ENCODE data around the gene KLHL9. TPM values are rescaled to one million over a fixed set of nuclear protein-coding genes. Genes with fewer than 3 reads are reported as not detected.

Gene KLHL9
- total RNA-seq, 1 experiment from 2014 or later = 8.9 TPM

- CTCF ChIA-PET = no interaction called here
- no TSS peak for BruUV-seq (replicated peaks)
- TF ChIP-seq, protein P1, sequence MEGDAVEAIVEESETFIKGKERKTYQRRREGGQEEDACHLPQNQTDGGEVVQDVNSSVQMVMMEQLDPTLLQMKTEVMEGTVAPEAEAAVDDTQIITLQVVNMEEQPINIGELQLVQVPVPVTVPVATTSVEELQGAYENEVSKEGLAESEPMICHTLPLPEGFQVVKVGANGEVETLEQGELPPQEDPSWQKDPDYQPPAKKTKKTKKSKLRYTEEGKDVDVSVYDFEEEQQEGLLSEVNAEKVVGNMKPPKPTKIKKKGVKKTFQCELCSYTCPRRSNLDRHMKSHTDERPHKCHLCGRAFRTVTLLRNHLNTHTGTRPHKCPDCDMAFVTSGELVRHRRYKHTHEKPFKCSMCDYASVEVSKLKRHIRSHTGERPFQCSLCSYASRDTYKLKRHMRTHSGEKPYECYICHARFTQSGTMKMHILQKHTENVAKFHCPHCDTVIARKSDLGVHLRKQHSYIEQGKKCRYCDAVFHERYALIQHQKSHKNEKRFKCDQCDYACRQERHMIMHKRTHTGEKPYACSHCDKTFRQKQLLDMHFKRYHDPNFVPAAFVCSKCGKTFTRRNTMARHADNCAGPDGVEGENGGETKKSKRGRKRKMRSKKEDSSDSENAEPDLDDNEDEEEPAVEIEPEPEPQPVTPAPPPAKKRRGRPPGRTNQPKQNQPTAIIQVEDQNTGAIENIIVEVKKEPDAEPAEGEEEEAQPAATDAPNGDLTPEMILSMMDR (conservative IDR thresholded peaks at IDR 0.05; ENCODE audit: low read depth, low read length) = no peak
- TF ChIP-seq EZH2 (IDR thresholded peaks at IDR 0.05; ENCODE audit: borderline replicate concordance, low read depth, low read length, poor library complexity, severe bottlenecking) = no peak
- Histone ChIP-seq H3K36me3 (ENCODE audit: insufficient read depth, low read length, poor library complexity, severe bottlenecking) (no peaks in the 10 kb centered on the region), H3K4me3 (ENCODE audit: low read depth, low read length, poor library complexity, severe bottlenecking) (no peak overlapping the region), H3K27ac (ENCODE audit: low read depth, low read length, poor library complexity, severe bottlenecking) (no peak overlapping the region), H3K9me3 (ENCODE audit: low read depth, low read length, poor library complexity, severe bottlenecking) (no peaks in the 10 kb centered on the region), H3K27me3 (replicated peaks; ENCODE audit: insufficient read depth, low read depth, low read length, poor library complexity) (no peaks in the 10 kb centered on the region), H3K4me1 (ENCODE audit: insufficient read depth, low read length, poor library complexity, severe bottlenecking) (no peaks in the 10 kb centered on the region)
- intact Hi-C loops (cut with micrococcal nuclease; ENCODE audit: unreplicated experiment) = loop anchor here (5.0 kb wide), 1 partner anchor 78 kb away; no protein-coding TSS in a partner anchor
- no peak for DNase-seq (ENCODE audit: low spot score)
- POLR2A ChIA-PET (ENCODE audit: low non-redundant PET) = no interaction called here
Observed at GRCh38 chr9:21324047-21324446, 11.2 kb downstream of the KLHL9 start.

DNA sequence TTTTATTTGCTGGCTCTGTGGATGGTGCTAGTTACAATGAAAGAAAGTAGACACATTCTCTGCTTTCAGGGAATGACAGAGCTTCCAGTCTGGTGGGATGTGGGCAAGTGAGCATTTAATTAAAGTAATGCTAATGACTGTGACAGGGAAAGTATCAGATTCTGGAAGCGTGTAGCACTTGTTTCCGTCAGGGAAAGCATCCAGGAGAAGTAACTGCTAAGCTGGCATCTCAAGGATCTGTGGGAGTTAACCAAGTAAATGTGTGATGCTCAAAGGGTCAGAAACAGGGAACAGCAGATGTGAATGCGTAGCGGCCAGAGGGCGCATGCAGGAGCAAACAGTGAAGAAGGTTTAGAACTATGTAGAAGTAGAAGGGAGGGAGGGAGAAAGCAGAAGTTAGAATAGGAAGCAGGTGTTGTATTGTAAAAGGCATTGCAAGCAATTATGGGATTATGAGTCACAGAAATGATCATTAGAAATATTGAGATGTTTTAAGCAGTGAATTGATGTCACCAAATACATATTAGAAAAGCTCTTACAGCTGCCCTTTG, 12.2 kb downstream of the KLHL9 start:
- no peaks in the 10 kb centered on the region for H3K27me3 ChIP-seq (replicated peaks; ENCODE audit: insufficient read depth, low read depth, low read length, poor library complexity)
- intact Hi-C loops (cut with micrococcal nuclease; ENCODE audit: unreplicated experiment) = loop anchor here (5.0 kb wide), 1 partner anchor 79 kb away; no protein-coding TSS in a partner anchor
- ChIA-PET POLR2A (ENCODE audit: low non-redundant PET) (no interaction called here), CTCF (no interaction called here)
- DNase-seq (ENCODE audit: low spot score) = no peak
- TF ChIP-seq, protein P1 (conservative IDR thresholded peaks at IDR 0.05; ENCODE audit: low read depth, low read length) = no peak
- no peak for TF ChIP-seq EZH2 (IDR thresholded peaks at IDR 0.05; ENCODE audit: borderline replicate concordance, low read depth, low read length, poor library complexity, severe bottlenecking)
- H3K4me1 ChIP-seq (ENCODE audit: insufficient read depth, low read length, poor library complexity, severe bottlenecking) = no peaks in the 10 kb centered on the region
- H3K4me3 ChIP-seq (ENCODE audit: low read depth, low read length, poor library complexity, severe bottlenecking) = no peak overlapping the region
- no peak overlapping the region for H3K27ac ChIP-seq (ENCODE audit: low read depth, low read length, poor library complexity, severe bottlenecking)
- BruUV-seq (replicated peaks) = no TSS peak
- H3K36me3 ChIP-seq (ENCODE audit: insufficient read depth, low read length, poor library complexity, severe bottlenecking) = no peaks in the 10 kb centered on the region
- H3K9me3 ChIP-seq (ENCODE audit: low read depth, low read length, poor library complexity, severe bottlenecking) = no peaks in the 10 kb centered on the region

DNA sequence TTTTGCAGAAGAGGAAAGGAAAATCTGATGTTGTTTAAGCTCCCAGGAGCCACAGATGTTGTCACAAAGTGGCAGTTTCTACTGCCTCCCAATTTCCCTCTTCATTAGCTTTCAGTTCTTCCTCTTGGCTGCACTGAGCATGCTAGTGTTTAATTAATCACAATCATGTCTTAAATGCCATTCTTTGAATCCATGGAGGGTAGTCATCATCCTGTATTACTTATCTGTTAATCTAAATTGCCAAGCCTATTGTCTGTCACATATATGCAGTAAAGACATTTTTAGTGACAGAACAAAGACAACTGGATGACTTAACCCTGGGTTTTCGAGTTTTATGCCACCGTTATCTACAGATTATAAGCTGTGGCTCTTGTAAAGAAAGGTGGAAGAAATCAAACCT, 14.7 kb downstream of the KLHL9 start:
- BruUV-seq (replicated peaks) = no TSS peak
- Histone ChIP-seq H3K9me3 (ENCODE audit: low read depth, low read length, poor library complexity, severe bottlenecking) (no peaks in the 10 kb centered on the region), H3K27me3 (replicated peaks; ENCODE audit: insufficient read depth, low read depth, low read length, poor library complexity) (peaks cover 5% of the 10 kb centered on the region), H3K4me3 (ENCODE audit: low read depth, low read length, poor library complexity, severe bottlenecking) (no peak overlapping the region), H3K36me3 (ENCODE audit: insufficient read depth, low read length, poor library complexity, severe bottlenecking) (no peaks in the 10 kb centered on the region), H3K4me1 (ENCODE audit: insufficient read depth, low read length, poor library complexity, severe bottlenecking) (no peaks in the 10 kb centered on the region), H3K27ac (ENCODE audit: low read depth, low read length, poor library complexity, severe bottlenecking) (no peak overlapping the region)
- TF ChIP-seq EZH2 (IDR thresholded peaks at IDR 0.05; ENCODE audit: borderline replicate concordance, low read depth, low read length, poor library complexity, severe bottlenecking) = no peak
- TF ChIP-seq, protein P1 (conservative IDR thresholded peaks at IDR 0.05; ENCODE audit: low read depth, low read length) = no peak
- DNase-seq (ENCODE audit: low spot score) = no peak
- ChIA-PET POLR2A (ENCODE audit: low non-redundant PET) (no interaction called here), CTCF (no interaction called here)
- intact Hi-C loops (cut with micrococcal nuclease; ENCODE audit: unreplicated experiment) = loop anchor here (5.0 kb wide), 1 partner anchor 82 kb away; no protein-coding TSS in a partner anchor

Data from A673 (cell line).